Measurements from ENCODE around the gene JMY.
A peak's percentile ranks its signal among the peaks of the same experiment; 100 is the strongest.

The JMY gene

GRCh38 chr5:79225441-79225840 is 10.5 kb upstream of the JMY start:
- H3K9me3 ChIP-seq (ENCODE audit: insufficient read depth, low read length, severe bottlenecking), result no peaks in the 10 kb centered on the region
- H3K27me3 ChIP-seq (ENCODE audit: insufficient read depth, low read length, poor library complexity), result no peaks in the 10 kb centered on the region
- H3K4me3 ChIP-seq (ENCODE audit: low read depth in 1 of 2, low read length in 2 of 2), result no peak overlapping the region
- H3K27ac ChIP-seq (ENCODE audit: low read length), result no peak overlapping the region
- no peak for ATAC-seq (ENCODE audit: insufficient read depth, low read depth)
- no peak overlapping the region for H3K4me2 ChIP-seq (ENCODE audit: insufficient read depth, low read length)
- no peak overlapping the region for H2AFZ ChIP-seq (ENCODE audit: low read depth, low read length)
- H3K36me3 ChIP-seq (ENCODE audit: insufficient read depth, low read length), result no peaks in the 10 kb centered on the region
- DNase-seq, result no peak
- H4K20me1 ChIP-seq (ENCODE audit: insufficient read depth, low read length), result no peaks in the 10 kb centered on the region
- no peaks in the 10 kb centered on the region for H3K4me1 ChIP-seq (ENCODE audit: insufficient read depth, low read length)
- H3K9ac ChIP-seq (ENCODE audit: low read depth, low read length), result no peak overlapping the region
- H3K79me2 ChIP-seq (ENCODE audit: insufficient read depth, low read length), result no peaks in the 10 kb centered on the region
- TF ChIP-seq EZH2 (IDR thresholded peaks at IDR 0.05; ENCODE audit: borderline replicate concordance, low read depth, low read length, severe bottlenecking), result no peak
- no peak for TF ChIP-seq CTCF (IDR thresholded peaks at IDR 0.05; ENCODE audit: borderline replicate concordance, extremely low read depth, low read length, poor library complexity, severe bottlenecking)

- H3K36me3 ChIP-seq (ENCODE audit: insufficient read depth, low read length), result no peaks in the 10 kb centered on the region
- no peak for TF ChIP-seq CTCF (IDR thresholded peaks at IDR 0.05; ENCODE audit: borderline replicate concordance, extremely low read depth, low read length, poor library complexity, severe bottlenecking)
- no peak for TF ChIP-seq EZH2 (IDR thresholded peaks at IDR 0.05; ENCODE audit: borderline replicate concordance, low read depth, low read length, severe bottlenecking)
- H3K27me3 ChIP-seq (ENCODE audit: insufficient read depth, low read length, poor library complexity), result no peaks in the 10 kb centered on the region
- DNase-seq, result no peak
- H3K27ac ChIP-seq (ENCODE audit: low read length), result no peak overlapping the region
- no peak overlapping the region for H2AFZ ChIP-seq (ENCODE audit: low read depth, low read length)
- no peaks in the 10 kb centered on the region for H4K20me1 ChIP-seq (ENCODE audit: insufficient read depth, low read length)
- H3K79me2 ChIP-seq (ENCODE audit: insufficient read depth, low read length), result no peaks in the 10 kb centered on the region
- no peak for ATAC-seq (ENCODE audit: insufficient read depth, low read depth)
- H3K4me3 ChIP-seq (ENCODE audit: low read depth in 1 of 2, low read length in 2 of 2), result no peak overlapping the region
- H3K9ac ChIP-seq (ENCODE audit: low read depth, low read length), result no peak overlapping the region
- no peaks in the 10 kb centered on the region for H3K4me1 ChIP-seq (ENCODE audit: insufficient read depth, low read length)
- no peaks in the 10 kb centered on the region for H3K9me3 ChIP-seq (ENCODE audit: insufficient read depth, low read length, severe bottlenecking)
- no peak overlapping the region for H3K4me2 ChIP-seq (ENCODE audit: insufficient read depth, low read length)
Measured at GRCh38 chr5:79227484-79228025, 8.4 kb upstream of the JMY start.

- peak; percentile 31; the same call in 1 of the 3 replicates for ATAC-seq (ENCODE audit: insufficient read depth, low read depth)
- no peak overlapping the region for H3K27ac ChIP-seq (ENCODE audit: low read length)
Measured at GRCh38 chr5:79229357-79230174, 6.4 kb upstream of the JMY start.

More at GRCh38 chr5:79229357-79230174, 6.4 kb upstream of the JMY start:
- no peaks in the 10 kb centered on the region for H3K79me2 ChIP-seq (ENCODE audit: insufficient read depth, low read length)
- H3K9me3 ChIP-seq (ENCODE audit: insufficient read depth, low read length, severe bottlenecking), result no peaks in the 10 kb centered on the region
- H3K4me2 ChIP-seq (ENCODE audit: insufficient read depth, low read length), result no peak overlapping the region
- H3K27me3 ChIP-seq (ENCODE audit: insufficient read depth, low read length, poor library complexity), result no peaks in the 10 kb centered on the region
- TF ChIP-seq CTCF (IDR thresholded peaks at IDR 0.05; ENCODE audit: borderline replicate concordance, extremely low read depth, low read length, poor library complexity, severe bottlenecking) (no peak), EZH2 (IDR thresholded peaks at IDR 0.05; ENCODE audit: borderline replicate concordance, low read depth, low read length, severe bottlenecking) (no peak)
- no peaks in the 10 kb centered on the region for H4K20me1 ChIP-seq (ENCODE audit: insufficient read depth, low read length)
- H3K9ac ChIP-seq (ENCODE audit: low read depth, low read length), result no peak overlapping the region
- H3K4me3 ChIP-seq (ENCODE audit: low read depth in 1 of 2, low read length in 2 of 2), result no peak overlapping the region
- H3K36me3 ChIP-seq (ENCODE audit: insufficient read depth, low read length), result no peaks in the 10 kb centered on the region
- H3K4me1 ChIP-seq (ENCODE audit: insufficient read depth, low read length), result peaks cover under 1% of the 10 kb centered on the region; the same call in 1 of the 2 replicates
- H2AFZ ChIP-seq (ENCODE audit: low read depth, low read length), result no peak overlapping the region
- no peak for DNase-seq
